HG03378 (cell line): ENCODE measurements around the gene VMP1.
"Not testable (repeated sequence)": the region's sequence is repeated elsewhere in the genome, so short reads cannot be mapped to it uniquely, and the experiment has no call there.

Experiments used
- ATAC-seq: cut with Tn5 transposase; IDR thresholded peaks from one replicate; pipeline ENCODE4 v1.9.1; 2021; ENCODE audit warnings: mild to moderate bottlenecking, moderate library complexity; ENCODE audit not compliant: unreplicated experiment

The VMP1 gene

DNA sequence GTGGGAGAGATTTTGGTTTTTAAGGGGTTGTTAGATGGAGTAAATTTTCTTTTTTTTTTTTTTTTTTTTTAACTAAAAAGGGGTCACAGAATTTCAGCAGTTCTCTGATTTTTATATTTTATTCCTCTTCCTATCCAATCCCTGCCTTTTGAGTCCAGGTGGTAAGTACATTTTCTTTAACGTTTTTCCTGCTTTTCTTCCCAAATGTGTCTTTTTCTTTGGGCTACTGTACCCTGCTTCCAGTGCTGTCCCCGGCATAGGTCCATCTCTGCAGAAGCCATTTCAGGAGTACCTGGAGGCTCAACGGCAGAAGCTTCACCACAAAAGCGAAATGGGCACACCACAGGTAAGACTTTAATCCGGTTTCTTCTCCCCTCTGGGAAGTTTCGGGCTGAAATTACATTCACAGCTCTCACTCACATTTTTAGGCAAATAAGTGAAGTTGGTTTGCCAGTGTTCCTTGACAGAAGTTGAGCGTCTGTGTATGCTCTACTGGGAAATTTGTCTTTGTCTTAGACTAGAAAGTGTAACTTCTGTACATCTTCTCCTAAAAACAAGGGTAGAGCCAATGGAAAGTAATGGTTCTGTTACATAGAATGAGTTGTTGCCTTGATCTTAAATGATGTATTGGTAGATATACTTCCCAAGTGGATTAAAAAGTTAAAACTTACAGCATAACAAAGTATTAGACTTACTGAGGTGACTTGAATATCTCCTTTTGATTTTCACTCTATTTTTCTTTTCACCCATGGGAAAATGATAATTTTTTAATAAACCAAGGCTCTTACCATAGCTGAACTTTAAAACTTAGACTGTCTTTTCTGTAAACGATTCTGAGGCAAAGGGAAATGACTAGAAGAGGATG lies 130.8 kb downstream of the VMP1 start:
- ATAC-seq, result no peak

DNA sequence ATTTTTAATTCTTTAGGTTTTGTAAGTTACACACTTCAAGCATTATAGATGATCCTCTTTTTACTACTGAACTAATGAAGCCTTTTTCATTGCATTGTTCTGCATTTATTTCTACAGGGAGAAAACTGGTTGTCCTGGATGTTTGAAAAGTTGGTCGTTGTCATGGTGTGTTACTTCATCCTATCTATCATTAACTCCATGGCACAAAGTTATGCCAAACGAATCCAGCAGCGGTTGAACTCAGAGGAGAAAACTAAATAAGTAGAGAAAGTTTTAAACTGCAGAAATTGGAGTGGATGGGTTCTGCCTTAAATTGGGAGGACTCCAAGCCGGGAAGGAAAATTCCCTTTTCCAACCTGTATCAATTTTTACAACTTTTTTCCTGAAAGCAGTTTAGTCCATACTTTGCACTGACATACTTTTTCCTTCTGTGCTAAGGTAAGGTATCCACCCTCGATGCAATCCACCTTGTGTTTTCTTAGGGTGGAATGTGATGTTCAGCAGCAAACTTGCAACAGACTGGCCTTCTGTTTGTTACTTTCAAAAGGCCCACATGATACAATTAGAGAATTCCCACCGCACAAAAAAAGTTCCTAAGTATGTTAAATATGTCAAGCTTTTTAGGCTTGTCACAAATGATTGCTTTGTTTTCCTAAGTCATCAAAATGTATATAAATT lies 132.3 kb downstream of the VMP1 start:
- no peak for ATAC-seq

DNA sequence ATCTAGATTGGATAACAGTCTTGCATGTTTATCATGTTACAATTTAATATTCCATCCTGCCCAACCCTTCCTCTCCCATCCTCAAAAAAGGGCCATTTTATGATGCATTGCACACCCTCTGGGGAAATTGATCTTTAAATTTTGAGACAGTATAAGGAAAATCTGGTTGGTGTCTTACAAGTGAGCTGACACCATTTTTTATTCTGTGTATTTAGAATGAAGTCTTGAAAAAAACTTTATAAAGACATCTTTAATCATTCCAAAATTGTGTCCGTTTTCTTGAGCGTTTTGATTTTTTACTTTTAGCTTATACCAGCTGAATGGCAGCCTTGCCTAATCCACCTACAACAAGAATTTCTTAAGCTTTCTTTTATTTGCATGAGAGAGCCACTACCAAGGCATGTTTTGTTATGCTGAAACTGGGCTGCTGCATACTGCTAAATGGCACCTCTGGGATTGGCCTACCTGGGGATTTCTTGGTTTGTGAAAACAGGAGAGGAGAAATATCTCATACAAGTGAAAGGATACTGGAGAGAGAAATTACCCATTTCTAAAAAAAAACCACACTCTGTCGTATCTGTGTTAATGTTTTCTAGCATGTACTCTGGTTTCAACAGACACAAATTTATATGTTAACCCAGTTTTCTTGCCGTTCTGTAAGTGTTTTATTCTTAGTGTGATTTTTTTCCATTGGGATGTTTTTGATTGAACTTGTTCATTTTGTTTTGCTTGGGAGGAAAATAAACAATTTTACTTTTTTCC lies 133.1 kb downstream of the VMP1 start:
- no peak for ATAC-seq

DNA sequence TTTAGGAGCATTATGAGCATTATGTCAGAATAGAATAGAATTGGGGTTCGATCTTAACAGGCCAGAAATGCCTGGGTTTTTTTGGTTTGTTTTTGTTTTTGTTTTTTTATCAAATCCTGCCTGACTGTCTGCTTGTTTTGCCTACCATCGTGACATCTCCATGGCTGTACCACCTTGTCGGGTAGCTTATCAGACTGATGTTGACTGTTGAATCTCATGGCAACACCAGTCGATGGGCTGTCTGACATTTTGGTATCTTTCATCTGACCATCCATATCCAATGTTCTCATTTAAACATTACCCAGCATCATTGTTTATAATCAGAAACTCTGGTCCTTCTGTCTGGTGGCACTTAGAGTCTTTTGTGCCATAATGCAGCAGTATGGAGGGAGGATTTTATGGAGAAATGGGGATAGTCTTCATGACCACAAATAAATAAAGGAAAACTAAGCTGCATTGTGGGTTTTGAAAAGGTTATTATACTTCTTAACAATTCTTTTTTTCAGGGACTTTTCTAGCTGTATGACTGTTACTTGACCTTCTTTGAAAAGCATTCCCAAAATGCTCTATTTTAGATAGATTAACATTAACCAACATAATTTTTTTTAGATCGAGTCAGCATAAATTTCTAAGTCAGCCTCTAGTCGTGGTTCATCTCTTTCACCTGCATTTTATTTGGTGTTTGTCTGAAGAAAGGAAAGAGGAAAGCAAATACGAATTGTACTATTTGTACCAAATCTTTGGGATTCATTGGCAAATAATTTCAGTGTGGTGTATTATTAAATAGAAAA lies 133.8 kb downstream of the VMP1 start:
- not testable (repeated sequence) for ATAC-seq

DNA sequence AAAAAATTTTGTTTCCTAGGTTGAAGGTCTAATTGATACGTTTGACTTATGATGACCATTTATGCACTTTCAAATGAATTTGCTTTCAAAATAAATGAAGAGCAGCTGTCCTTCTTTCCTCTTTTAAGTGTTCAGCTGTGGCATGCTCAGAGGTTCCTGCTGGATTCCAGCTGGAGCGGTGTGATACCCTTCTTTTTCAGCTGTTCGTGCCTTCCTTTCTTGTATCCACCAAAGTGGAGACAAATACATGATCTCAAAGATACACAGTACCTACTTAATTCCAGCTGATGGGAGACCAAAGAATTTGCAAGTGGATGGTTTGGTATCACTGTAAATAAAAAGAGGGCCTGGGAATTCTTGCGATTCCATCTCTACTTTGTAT lies 134.4 kb downstream of the VMP1 start:
- not testable (repeated sequence) for ATAC-seq

DNA sequence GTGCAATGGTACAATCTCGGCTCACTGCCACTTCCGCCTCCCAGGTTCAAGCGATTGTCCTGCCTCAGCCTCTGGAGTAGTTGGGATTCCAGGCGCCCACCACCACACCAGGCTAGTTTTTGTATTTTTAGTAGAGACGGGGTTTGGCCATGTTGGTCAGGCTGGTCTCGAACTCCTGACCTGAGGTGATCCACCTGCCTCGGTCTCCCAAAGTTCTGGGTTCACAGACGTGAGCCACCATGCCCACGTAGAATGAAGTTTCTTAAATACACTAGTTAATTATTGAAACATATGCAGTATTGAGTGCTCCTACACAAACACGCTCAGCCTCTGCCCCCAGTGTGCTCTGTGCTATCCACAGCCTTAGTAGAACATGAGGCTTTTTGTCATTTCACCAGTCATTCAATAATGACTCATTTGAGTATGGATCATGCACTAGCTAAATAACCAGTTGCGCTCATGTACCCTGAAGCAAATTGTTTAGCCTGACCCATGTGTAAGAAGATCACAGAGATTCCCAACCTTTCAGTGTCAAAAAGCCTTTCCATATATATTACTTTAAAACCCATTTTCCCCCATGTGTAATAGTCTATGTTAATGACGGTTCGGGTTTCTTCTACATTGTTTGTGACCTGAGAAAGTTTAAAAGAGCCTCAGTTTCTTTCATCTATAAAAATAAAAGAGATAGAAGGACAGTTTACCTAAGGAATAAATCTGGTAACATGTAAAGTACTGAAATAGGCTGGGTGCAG lies 135.6 kb downstream of the VMP1 start:
- peak; percentile 39 for ATAC-seq

DNA sequence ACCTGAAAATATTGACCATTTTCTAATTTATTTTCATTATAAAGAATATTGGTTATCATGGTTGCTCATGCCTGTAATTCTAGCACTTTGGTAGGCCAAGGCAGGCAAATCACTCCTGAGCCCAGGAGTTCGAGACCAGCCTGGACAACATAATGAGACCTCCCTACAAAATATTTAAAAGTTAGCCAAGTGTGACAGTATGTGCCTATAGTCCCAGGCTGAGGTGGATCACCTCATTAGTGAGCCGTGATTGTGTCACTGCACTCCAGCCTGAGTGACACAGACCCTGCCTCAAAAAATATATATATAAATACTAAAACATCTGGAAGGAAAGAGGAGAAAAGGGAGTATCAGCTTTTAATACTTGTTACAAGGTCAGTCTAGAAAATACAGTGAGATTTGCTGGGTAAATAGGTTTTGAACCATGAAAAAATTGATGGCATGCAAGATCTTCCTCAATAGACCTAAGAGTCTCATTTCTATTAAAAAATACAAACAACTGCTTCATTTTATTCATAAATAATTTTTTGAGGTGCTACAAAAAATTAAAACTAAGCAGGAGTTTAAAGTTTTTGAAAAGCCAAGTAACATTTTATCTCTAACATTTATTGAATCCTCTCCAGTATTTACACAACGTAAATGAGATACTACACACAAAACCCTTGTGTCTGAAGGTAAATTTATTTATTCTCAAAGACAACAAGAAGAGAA lies 137.6 kb downstream of the VMP1 start:
- ATAC-seq, result no peak

DNA sequence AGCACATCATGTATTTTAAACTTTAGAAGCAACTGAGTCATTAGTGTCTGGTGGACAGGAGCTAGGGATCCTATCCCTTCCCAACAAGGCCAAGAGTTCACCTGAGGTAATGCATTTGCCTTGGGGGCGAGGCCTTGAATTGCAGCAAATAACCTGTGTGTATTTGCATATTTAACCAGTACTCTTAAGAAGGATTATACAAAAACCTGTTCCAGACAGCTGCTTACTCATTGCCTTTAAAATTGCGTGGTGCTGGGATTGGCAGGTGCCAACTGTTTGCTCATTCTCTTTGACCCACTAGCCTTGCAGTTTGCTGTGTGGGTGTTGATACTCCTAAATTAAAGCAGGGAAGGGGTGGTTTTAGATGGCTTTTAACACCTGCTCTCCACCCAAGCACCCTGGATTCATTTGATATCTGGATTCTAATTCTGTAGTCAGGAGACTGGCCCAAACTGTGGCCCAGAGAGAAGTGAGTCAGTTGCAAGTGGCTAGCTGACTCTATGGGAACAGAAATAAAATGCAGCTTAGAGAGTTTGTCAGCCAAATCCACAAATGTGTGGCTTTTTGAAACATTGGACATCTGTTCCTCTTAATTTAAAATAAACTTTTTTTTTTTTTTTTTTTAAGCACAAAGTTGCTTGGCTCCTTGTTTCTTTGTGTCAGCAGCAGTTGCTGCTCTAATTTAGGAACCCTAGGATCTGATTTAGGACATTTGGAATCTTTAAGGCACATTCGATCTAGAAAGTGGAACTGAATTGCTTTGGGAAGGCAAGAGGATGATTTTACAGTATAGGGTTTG lies 138.3 kb downstream of the VMP1 start:
- no peak for ATAC-seq

DNA sequence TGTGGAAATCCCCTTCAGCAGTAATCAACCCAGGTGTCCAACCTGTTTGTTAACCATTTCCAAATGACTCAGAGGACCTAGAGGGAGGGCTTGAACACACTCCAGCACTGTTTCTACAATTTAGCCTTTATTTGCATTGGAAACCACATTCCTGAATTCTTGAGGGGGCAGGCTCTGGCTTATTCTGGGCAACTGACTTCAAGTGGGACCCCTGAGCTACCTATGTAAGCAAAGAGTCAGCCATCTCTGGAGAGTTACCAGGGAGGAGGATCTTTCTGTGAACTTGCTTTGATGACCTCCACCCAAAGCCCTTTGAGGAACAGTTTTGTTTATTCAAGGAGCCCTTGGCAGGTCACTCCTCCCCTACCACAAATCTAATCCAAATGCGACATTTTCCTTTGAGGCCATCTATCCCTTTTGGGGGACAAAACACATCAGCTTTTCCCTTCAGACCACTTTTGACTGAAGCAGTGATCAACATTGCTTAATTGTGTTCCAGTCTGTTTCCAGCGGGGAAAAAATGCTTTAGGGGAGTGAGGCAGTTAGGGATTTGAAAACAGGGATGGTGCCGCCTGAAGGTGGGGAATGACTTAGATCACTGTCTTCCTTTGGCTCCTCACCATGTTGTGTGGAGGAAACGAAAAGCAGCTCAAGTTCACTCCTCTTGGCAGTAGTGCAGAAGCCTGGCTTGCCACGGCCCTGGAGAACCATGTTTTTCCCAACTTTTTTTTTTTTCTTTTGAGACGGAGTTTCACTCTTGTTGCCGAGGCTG lies 139.1 kb downstream of the VMP1 start:
- peak; percentile 53 for ATAC-seq

DNA sequence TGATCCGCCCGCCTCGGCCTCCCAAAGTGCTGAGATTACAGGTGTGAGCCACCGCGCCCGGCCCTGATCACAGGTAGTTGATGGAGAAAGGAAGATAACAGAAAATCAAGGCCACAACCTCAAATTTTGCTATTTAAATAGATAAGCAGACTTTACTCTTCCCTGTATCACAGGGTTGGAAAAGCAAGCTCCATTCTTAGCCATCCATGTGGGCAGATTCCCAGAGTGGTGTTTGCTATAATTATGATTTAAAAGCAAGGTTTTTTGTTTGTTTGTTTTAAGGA lies 140.9 kb downstream of the VMP1 start:
- no peak for ATAC-seq

DNA sequence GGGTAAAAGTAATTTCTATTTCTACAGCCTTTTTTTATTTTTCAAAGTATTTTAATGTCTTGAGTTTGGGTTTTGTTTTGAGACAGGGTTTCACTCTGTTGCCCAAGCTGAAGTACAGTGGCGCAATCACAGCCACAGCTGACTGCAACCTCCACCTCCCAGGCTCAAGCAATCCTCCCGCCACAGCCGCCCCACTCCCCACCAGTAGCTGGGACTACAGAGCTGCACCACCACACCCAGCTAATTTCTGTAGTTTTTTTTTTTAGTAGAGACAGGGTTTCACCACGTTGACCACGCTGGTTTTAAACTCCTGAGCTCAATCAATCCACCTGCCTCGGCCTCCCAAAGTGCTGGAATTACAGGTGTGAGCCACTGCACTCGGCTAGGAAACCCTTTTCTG lies 141.3 kb downstream of the VMP1 start:
- no peak for ATAC-seq

DNA sequence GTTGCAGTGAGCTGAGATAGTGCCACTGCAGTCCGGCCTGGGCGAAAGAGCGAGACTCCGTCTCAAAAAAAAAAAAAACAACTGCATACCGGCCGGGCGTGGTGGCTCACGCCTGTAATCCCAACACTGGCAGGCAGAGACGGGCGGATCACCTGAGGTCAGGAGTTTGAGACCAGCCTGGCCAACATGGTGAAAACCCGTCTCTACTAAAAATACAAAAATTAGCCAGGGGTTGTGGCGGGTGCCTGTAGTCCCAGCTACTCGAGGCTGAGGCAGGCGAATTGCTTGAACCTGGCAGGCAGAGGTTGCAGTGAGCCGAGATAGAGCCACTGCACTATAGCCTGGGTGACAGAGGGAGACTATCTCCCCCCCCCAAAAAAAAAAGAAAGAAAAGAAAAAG lies 142.9 kb downstream of the VMP1 start:
- not testable (repeated sequence) for ATAC-seq

DNA sequence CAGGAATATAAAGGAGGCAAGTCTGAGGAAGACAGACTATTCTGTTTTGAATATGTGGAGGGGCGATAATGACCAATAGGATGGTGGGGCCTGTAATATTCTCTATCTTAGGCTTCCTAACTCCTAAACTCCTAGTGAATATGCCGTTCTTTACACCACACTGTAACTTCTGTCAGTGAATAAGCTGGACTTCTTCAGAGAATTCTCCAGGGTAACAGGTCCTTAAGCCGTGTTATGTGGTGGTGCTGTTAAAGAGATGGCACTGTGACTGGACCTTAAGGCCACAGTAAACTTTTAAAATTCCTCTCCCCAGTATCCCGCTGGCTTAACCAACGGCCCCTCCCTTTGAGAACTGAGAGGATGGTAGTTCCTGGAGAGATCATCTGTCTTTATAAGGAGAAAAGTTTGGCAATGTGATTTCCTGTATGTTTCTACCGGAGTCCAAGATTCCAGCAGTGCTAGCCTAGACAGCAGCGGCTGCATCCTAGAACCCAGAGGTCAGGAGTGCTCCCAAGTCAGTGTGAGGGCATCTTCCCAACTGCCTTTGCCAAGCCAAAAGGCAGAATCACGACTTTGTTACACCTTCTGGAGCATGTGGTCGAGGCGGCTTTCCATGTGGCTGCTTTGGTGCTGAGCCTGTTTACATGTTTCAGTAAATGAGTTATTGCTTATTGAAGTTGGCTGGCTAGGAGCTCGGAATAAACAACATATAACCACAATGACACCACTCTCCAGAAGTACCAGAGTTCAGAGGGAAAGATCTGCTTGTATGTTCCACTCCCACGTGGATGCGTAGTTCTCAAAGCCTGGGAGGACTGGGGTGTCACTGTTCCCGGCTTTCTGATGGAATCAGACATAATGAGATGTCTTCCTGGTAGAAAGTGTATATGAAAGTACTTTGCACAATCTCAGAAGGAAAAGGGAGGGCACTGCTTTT lies 144.3 kb downstream of the VMP1 start:
- no peak for ATAC-seq

DNA sequence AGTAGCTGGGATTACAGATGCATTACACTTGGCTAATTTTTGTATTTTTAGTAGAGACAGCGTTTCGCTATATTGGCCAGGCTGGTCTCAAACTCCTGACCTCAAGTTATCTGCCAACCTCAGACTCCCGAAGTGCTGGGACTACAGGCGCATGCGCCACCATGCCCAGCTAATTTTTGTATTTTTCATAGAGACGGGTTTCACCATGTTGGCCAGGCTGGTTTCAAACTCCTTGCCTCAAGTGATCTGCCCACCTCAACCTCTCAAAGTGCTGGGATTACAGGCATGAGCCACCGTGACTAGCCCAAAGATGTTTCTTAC lies 145.4 kb downstream of the VMP1 start:
- ATAC-seq, result not testable (repeated sequence)

DNA sequence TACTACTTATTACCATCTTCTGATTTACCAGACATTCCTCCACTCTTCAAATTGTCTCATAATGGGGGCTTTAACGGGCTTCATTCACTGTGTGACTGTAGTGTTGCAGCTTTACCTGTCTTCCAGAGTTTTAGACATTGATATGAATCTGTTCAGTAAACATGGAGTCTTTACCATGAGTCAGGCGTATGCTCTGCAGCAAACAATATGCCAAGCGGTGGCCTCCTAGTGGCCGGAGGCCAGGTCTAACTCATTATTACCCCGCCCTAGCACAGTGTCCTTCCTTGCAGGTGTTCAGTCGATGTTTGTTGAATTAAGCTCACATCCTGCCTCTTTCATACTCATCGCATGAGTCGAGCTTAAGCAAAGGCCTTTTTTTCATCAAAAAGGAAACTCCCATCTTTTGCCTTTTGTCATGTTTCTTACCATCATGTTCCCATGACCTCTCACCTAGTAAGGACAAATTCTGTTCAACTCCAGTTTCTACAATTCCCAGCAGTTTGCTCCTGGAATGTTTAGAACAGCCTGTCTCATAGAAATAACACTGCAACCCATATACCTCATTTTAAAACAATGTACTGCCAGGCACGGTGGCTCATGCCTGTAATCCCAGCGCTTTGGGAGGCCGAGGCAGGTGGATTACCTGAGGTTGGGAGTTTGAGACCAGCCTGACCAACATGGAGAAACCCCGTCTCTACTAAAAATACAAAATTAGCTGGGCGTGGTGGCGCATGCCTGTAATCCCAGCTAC lies 145.9 kb downstream of the VMP1 start:
- ATAC-seq, result no peak

DNA sequence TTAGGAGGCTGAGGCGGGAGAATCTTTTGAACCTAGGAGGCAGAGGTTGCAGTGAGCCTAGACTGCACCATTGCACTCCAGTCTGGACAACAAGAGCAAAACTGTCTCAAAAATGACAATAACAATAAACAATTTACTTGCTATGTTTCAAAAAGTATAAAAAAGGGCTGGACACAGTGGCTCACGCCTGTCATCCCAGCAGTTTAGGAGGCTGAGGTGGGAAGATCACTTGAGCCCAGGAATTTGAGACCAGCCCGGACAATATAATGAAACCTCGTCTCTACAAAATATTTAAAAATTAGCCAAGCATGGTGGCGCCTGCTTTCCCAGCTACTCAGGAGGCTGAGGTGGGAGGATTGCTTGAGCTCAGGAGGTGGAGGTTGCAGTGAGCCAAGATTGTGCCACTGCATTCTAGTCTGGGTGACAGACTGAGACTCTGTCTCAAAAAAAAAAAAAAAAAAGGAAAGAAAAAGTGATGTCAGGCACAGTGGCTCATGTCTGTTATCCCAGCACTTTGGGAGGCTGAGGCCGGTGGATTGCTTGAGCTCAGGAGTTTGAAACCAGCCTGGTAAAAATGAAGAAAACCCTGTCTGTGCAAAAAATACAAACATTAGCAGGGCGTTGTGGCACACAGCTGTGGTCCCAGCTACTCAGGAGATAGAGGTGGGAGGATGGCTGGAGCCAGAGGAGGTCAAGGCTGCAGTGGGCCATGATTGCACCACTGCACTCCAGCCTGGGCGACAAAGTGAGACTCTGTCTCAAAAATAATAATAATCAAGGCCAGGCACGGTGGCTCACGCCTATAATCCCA lies 146.7 kb downstream of the VMP1 start:
- ATAC-seq, result not testable (repeated sequence)
